Duodenal mucosa (tissue), 2 donors: Measurements from ENCODE around the gene TXNDC17.
A peak's percentile ranks its signal among the peaks of the same experiment; 100 is the strongest.

Source experiments
- H3K27ac ChIP-seq: one replicate; pipeline ENCODE4 v1.7.0; 2013; ENCODE audit warnings: low read depth, low read length
- H3K27me3 ChIP-seq, 2 donors: one replicate each; pipeline ENCODE4 v1.7.0; 2013; ENCODE audit warnings: low read length in 2 of 2, control low read depth in 1 of 2; ENCODE audit not compliant: insufficient read depth in 2 of 2, control insufficient read depth in 1 of 2
- H3K36me3 ChIP-seq, 2 donors: one replicate each; pipeline ENCODE4 v1.7.0; 2013; ENCODE audit warnings: low read length in 2 of 2, control low read depth in 1 of 2; ENCODE audit not compliant: insufficient read depth in 2 of 2, control insufficient read depth in 1 of 2
- H3K4me1 ChIP-seq, 2 donors: one replicate each; pipeline ENCODE4 v1.7.0; 2013; ENCODE audit warnings: low read length in 2 of 2, control low read depth in 1 of 2; ENCODE audit not compliant: insufficient read depth in 2 of 2, control insufficient read depth in 1 of 2
- H3K4me3 ChIP-seq, 2 donors: one replicate each; pipeline ENCODE4 v1.7.0; 2013; ENCODE audit warnings: low read length in 2 of 2, low read depth in 1 of 2
- H3K9ac ChIP-seq, 2 donors: one replicate each; pipeline ENCODE4 v1.7.0; 2013; ENCODE audit warnings: low read length in 2 of 2, low read depth in 1 of 2
- H3K9me3 ChIP-seq, 2 donors: one replicate each; pipeline ENCODE4 v1.7.0; 2013; ENCODE audit warnings: low read length in 2 of 2, control low read depth in 1 of 2; ENCODE audit not compliant: control insufficient read depth in 1 of 2

TXNDC17 gene

GRCh38 chr17:6633263-6633662, 7.6 kb upstream of the TXNDC17 start:
- no peaks in the 10 kb centered on the region for H3K27me3 ChIP-seq
- H3K9me3 ChIP-seq: no peaks in the 10 kb centered on the region
- peaks cover 0 to 4% of the 10 kb centered on the region in 2 donors for H3K4me1 ChIP-seq
- H3K36me3 ChIP-seq: peaks cover 10 to 21% of the 10 kb centered on the region in 2 donors
- H3K9ac ChIP-seq: no peak overlapping the region
- H3K27ac ChIP-seq: no peak overlapping the region
- no peak overlapping the region for H3K4me3 ChIP-seq

DNA sequence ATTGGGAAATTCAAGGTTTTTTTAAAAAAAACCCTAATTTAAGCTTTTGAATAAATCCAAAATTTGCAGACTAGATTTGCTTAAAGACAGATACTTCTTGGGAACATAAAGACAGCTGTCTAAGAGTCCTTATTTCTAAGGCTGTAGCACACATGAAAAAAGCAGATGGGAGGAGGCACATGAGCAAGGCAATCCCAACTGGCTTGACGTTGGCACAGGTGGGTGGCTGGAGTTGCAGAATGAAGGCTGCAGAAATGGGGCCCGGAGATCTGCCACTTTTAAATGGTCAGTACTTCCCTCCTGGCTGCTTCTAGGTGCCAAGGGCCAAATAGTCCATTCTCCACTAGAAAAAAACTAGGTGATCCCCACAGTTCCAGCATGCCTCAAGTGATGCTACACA, 4.8 kb upstream of the TXNDC17 start:
- Histone ChIP-seq H3K36me3 (peaks cover 4 to 19% of the 10 kb centered on the region in 2 donors), H3K9ac (no peak overlapping the region), H3K9me3 (no peaks in the 10 kb centered on the region), H3K27me3 (no peaks in the 10 kb centered on the region), H3K27ac (no peak overlapping the region), H3K4me1 (peaks cover 12 to 15% of the 10 kb centered on the region in 2 donors), H3K4me3 (no peak overlapping the region)

- no peaks in the 10 kb centered on the region for H3K9me3 ChIP-seq
Observed at GRCh38 chr17:6636616-6637457, 4.0 kb upstream of the TXNDC17 start.

GRCh38 chr17:6637458-6637840, 3.4 kb upstream of the TXNDC17 start:
- Histone ChIP-seq H3K27me3 (no peaks in the 10 kb centered on the region), H3K27ac (no peak overlapping the region), H3K9me3 (no peaks in the 10 kb centered on the region), H3K36me3 (peaks cover 4 to 13% of the 10 kb centered on the region in 2 donors), H3K9ac (no peak overlapping the region), H3K4me3 (no peak overlapping the region), H3K4me1 (peaks cover 20 to 29% of the 10 kb centered on the region in 2 donors)

More at GRCh38 chr17:6636616-6637457, 4.0 kb upstream of the TXNDC17 start:
- Histone ChIP-seq H3K4me1 (peaks cover 14 to 23% of the 10 kb centered on the region in 2 donors), H3K27ac (no peak overlapping the region), H3K27me3 (no peaks in the 10 kb centered on the region), H3K36me3 (peaks cover 4 to 19% of the 10 kb centered on the region in 2 donors), H3K9ac (no peak overlapping the region), H3K4me3 (no peak overlapping the region)

- Histone ChIP-seq H3K27me3 (no peaks in the 10 kb centered on the region), H3K27ac (no peak overlapping the region), H3K9me3 (no peaks in the 10 kb centered on the region), H3K4me1 (peaks cover 24 to 32% of the 10 kb centered on the region in 2 donors), H3K36me3 (peaks cover 2 to 11% of the 10 kb centered on the region in 2 donors), H3K4me3 (peak overlapping the region in 1 of 2 donors; percentile 96), H3K9ac (peak overlapping the region in 1 of 2 donors; percentile 90)
Observed at GRCh38 chr17:6638046-6638908, 2.6 kb upstream of the TXNDC17 start.

DNA sequence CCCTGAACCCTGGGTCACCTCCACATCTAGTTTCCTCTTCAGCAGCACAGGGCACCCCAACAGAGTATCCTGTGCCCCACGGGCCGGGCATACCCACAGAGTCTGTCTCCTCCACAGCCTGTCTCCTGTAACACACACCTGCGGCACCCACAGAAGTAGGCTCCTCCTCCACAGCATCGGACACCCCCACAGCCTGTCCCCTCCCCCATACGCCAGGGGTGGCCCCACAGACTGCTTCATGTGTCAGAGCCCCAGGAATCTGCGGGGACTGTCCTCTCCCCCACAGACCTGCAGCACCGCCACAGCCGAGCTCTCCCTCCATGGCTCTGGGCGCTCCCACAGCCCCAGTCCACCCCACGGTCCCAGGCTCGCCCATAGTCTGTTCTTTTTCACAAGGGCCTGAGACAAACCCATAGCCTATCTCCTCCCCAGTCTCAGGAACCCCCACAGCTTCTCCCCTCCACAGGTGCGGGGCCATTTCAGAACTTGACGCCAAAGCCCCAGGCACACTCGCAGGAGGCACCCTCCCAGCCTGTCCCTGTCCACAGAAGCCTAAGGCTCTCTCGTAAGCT, 1.8 kb upstream of the TXNDC17 start:
- peaks cover 10 to 12% of the 10 kb centered on the region in 2 donors for H3K36me3 ChIP-seq
- H3K9ac ChIP-seq: peak overlapping the region; percentile 81 to 90
- H3K4me1 ChIP-seq: peaks cover 24 to 32% of the 10 kb centered on the region in 2 donors
- H3K27ac ChIP-seq: no peak overlapping the region
- no peaks in the 10 kb centered on the region for H3K9me3 ChIP-seq
- peak overlapping the region; percentile 93 to 96 for H3K4me3 ChIP-seq
- no peaks in the 10 kb centered on the region for H3K27me3 ChIP-seq

DNA sequence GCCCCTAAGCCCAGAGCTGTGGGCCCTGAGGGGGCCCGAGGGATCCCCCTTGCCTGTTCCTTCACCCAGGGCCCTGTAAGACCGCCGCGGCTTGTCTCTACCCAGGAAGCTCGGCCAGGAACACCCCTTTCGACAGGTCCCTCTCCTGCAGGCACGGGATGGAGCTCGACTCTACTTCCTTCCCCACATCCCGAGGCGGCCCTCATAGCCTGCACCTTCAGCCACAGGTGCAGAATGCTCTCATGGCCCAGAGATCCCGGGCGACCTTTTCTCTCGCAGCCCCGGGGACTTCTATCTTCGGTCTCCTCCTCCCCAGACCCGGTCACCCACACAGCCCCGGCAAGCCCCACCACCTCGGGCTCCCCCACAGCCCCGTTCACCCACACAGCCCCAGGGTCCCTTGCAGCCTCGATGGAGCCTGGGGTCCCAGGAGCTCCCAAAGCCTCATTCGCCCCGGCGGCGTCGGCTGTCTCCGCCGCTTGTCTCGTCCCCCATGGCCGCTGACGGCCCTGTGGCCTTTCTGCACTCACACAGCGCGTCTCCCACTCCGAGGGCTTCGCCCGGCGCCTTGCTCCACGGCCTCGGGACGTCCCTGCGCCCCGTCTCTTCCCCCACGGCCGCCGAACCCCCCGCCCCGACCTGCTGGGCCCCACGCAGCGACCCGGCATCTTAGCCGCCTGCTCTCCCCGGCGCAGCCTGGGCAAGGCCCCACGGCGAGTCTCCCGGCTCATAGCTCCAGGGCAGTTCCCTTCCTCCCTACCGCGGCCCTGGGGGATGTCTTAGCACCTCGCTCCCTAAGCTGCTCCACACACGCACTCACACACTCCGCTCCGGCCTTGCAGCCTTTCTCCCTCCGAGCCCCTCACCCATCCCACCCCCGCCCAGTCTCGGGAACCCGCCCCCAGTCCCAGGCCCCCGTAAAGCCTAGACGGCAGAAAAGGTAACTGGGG, 999 bp upstream of the TXNDC17 start:
- H3K9ac ChIP-seq: peak overlapping the region; percentile 90 to 93
- H3K36me3 ChIP-seq: peaks cover 12 to 19% of the 10 kb centered on the region in 2 donors
- H3K27me3 ChIP-seq: no peaks in the 10 kb centered on the region
- no peaks in the 10 kb centered on the region for H3K9me3 ChIP-seq
- H3K4me1 ChIP-seq: peaks cover 24 to 32% of the 10 kb centered on the region in 2 donors
- peak overlapping the region; percentile 93 to 96 for H3K4me3 ChIP-seq
- H3K27ac ChIP-seq: peak overlapping the region; percentile 84

- Histone ChIP-seq H3K27ac (peak overlapping the region; percentile 84), H3K9ac (peak overlapping the region; percentile 90 to 93), H3K4me1 (peaks cover 24 to 32% of the 10 kb centered on the region in 2 donors), H3K36me3 (peaks cover 14 to 26% of the 10 kb centered on the region in 2 donors), H3K4me3 (peak overlapping the region; percentile 93 to 96), H3K27me3 (no peaks in the 10 kb centered on the region), H3K9me3 (no peaks in the 10 kb centered on the region)
Observed at GRCh38 chr17:6641247-6641863, 495 bp downstream of the TXNDC17 start.

DNA sequence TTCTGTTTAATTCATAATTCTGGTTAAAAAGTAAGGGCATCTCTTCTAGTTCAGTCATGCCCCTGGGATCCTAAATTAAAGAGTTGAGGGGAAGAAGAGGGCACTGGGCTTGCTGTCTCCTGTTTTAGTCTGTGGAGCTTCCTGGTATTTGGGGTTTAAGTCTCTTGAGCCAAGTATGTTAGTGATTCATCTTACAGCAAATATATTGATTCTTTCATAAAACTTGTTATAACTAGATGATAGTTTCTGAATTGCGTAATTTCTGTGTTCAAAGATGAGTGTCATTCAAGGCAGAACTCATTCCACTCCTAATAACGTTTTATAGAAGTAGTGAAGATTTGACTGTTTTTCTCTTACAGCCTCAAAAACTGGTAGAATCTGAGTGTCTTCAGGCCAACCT, 1.7 kb downstream of the TXNDC17 start:
- H3K4me3 ChIP-seq: peak overlapping the region in 1 of 2 donors; percentile 93
- H3K36me3 ChIP-seq: peaks cover 14 to 37% of the 10 kb centered on the region in 2 donors
- peaks cover 24 to 32% of the 10 kb centered on the region in 2 donors for H3K4me1 ChIP-seq
- no peaks in the 10 kb centered on the region for H3K9me3 ChIP-seq
- no peak overlapping the region for H3K27ac ChIP-seq
- H3K27me3 ChIP-seq: no peaks in the 10 kb centered on the region
- peak overlapping the region in 1 of 2 donors; percentile 90 for H3K9ac ChIP-seq
